Dermis microvascular lymphatic vessel endothelial cell (primary cell): ENCODE data around the gene TRDMT1. TPM values are rescaled to one million over a fixed set of nuclear protein-coding genes. Genes with fewer than 3 reads are reported as not detected.

Source experiments
- DNase-seq, 2 donors: peaks; one replicate each; pipeline versions ENCODE4 v3.0.0 to v3.0.0-alpha.2; 2010; ENCODE audit warnings: low read depth in 2 of 2
- total RNA-seq: library from RNA; depleted of rRNA; stranded (reverse); fragments of >200 nt; gene quantifications from 2 replicates; pipeline ENCODE4 v1.2.1, GENCODE V29; 2014

Gene TRDMT1
- total RNA-seq, 1 donor from 2014 or later: 5.0 TPM

GRCh38 chr10:17231788-17232187 is 30.3 kb upstream of the TRDMT1 start:
- DNase-seq: no peak

GRCh38 chr10:17229967-17230682 is 28.7 kb upstream of the TRDMT1 start:
- DNase-seq: peak in 1 of 2 donors; percentile 60

GRCh38 chr10:17229717-17229966 is 28.2 kb upstream of the TRDMT1 start:
- DNase-seq: no peak

DNA sequence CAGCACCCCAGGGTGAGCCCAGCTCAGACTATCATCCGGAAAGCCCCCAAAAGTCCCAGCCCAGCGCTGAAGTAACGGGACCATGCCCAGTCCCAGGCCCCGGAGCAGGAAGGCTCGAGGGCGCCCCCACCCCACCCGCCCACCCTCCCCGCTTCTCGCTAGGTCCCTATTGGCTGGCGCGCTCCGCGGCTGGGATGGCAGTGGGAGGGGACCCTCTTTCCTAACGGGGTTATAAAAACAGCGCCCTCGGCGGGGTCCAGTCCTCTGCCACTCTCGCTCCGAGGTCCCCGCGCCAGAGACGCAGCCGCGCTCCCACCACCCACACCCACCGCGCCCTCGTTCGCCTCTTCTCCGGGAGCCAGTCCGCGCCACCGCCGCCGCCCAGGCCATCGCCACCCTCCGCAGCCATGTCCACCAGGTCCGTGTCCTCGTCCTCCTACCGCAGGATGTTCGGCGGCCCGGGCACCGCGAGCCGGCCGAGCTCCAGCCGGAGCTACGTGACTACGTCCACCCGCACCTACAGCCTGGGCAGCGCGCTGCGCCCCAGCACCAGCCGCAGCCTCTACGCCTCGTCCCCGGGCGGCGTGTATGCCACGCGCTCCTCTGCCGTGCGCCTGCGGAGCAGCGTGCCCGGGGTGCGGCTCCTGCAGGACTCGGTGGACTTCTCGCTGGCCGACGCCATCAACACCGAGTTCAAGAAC is 27.7 kb upstream of the TRDMT1 start:
- DNase-seq: peak; percentile 87 to 95

GRCh38 chr10:17228091-17229015 is 26.9 kb upstream of the TRDMT1 start, which contains the start of gene VIM:
Gene VIM, plus strand, starts transcription at chr10:17228241. Its CDS starts 1,182 bp downstream, at chr10:17229423.
- DNase-seq: peak; percentile 80 to 97

- peak in 1 of 2 donors; percentile 55 for DNase-seq
Measured at GRCh38 chr10:17227367-17228090, 26.1 kb upstream of the TRDMT1 start.

GRCh38 chr10:17226891-17227303 is 25.4 kb upstream of the TRDMT1 start:
- DNase-seq: no peak

DNA sequence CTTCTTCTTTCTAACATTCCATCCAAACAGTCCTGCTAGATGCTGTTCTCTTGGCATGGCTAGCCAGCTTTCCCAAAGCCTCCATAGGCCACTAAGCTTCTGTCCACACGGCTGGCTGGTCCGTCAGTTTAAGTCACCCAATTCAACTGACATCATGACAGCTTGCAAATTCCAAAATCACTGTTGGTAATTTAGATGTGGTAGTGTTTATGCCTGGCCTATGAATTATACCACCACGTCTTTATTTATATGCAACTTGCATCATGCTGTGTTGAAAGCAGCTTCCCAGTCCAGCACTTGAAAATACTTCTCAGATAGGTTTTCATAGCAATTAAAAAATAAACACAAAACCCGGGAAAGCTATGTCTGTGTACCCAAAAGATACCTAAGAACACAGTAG is 24.3 kb upstream of the TRDMT1 start:
- DNase-seq: no peak

DNA sequence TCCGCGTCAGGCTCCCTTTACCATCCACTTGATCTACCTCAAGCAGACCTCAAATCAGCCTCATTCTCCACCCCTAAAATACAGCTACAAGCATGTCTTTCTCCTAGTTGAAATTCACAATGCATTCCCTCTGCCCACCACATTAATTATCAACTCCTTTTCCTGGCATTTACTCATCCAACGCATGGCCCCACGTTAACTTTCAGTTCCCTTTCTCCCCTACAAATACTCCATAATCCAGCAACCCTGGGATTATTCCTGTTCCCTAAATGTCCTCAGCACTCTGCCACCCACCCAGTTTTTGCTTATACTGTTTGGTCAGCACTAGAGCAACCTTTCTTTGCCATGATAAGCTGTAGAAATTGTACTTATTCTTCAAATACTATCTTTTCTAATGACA is 20.9 kb upstream of the TRDMT1 start:
- no peak for DNase-seq

GRCh38 chr10:17220652-17221100 is 19.2 kb upstream of the TRDMT1 start:
- DNase-seq: no peak

- no peak for DNase-seq
Measured at GRCh38 chr10:17219024-17219423, 17.6 kb upstream of the TRDMT1 start.

GRCh38 chr10:17217631-17218232 is 16.3 kb upstream of the TRDMT1 start:
- no peak for DNase-seq

DNA sequence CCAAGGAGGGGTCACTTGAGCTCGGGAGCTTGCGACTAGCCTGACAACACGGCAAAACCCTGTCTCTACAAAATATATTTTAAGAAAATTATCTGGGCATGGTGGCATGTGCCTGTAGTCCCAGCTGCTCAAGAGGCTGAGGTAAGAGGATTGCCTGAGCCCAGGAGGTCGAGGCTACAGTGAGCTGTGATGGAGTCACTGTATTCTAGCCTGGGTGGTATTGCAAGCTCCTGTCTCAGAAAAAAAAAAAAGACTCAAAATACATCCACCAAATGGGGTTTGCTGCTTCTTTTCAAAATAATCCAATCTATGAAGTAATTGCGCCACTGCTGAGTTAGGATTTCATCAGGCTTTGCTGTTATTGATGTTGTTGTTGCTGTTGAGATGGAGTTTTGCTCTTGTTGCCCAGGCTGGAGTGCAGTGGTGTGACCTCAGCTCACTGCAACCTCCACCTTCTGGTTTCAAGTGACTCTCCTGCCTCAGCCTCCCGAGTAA is 15.5 kb upstream of the TRDMT1 start:
- no peak for DNase-seq

DNA sequence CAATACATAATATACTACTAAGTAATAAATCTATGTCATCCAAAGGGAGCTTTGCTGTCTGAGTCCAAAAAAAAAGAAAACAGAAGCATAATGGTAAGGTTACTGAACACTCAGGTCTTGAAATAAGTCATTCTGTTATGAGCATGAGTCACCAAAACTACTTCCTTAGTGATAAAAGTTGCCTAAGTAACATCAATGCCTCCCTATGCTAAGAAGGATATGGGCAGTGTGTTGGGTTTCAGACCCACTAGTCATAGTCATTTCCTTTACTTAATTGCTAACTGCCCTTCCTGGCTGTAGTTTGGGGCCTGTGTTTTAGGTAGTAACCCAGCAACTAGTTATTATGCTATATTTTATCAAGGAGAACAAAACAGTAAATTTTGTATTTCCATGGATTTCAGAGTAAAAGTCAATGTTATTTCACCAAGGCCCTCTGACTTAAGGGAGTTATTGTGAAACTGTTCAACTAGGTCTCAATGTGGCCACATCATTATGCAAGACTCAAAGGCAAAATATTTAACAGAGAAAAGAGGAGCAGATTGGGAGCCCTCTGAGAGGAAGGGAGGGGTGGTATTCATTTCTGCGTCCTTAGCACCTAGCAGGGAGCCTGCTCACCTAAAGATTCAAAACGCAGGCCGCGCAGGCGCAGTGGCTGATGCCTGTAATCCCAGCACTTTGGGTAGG is 14.9 kb upstream of the TRDMT1 start:
- peak; percentile 95 to 99 for DNase-seq

DNA sequence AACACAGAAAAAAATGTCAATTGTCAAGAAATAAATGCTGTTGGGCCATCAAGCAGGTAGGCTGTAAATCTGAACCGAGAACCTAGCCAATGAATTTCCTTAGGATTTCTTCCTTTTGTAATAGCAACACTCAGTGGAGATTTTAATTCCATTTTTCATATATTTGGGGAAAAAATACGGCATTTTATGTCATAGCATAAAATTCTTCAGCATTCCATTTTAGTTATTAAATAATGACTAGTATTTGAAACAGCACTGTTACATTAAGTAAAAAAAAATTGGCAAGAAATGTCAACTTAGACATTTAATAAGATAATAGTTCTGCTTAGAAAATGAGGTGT is 14.3 kb upstream of the TRDMT1 start:
- no peak for DNase-seq

DNA sequence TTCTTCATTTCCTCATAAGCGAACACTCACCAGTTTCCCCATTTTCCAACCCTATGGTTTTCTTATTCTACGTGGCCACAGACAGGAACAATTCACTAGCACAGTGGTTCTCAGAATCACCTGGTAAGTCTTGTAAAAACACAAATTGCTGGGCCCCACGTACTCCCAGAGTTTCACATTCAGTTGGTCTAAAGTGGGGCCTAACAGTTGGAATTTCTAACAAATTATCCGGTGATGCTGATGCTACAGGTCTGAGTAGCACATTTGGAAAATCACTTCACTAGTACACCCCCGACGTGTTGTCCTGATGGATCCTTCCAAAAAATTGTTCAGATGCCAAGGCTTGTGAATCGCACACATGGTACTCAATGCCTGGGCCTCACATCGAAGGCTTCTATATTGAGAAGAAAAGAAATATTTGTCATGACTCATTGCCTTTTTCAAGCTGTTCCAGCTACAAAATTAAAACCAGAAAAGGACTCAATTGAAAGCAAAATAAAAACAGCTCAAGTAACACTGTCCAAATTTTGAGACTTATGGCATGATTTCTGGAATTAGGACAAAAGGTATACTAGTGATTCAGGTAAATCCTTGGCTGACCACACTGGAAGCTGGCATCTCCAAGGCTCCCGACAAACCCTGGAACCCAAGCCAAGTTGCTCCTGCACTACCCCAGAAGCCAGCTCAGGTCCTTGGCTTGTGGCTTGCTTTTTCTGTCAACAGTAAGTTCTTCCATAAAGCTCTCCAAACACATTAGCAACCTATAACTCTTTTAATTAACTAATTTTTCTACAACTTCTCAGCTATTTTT is 13.7 kb upstream of the TRDMT1 start:
- DNase-seq: peak in 1 of 2 donors; percentile 60

DNA sequence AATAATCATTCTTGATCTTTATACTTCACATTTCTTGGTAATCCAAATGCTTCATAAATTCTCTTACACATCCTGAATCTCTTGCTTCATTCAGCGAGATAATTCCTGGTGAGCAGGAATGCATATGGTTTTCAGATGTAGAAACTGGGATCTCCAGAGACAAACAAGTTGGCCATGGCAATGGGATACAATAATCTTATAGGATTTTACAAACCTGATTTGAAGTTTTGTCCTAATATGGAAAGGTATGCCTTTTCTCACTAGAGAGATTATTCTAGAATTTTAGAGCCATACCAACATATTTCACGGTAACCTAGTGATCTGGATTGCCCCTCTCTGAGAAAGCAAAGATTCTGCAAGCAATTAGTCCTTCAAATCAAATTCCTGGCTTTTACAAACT is 13.1 kb upstream of the TRDMT1 start:
- no peak for DNase-seq

- peak in 1 of 2 donors; percentile 61 for DNase-seq
Measured at GRCh38 chr10:17213646-17214349, 12.3 kb upstream of the TRDMT1 start.

GRCh38 chr10:17212802-17213221 is 11.3 kb upstream of the TRDMT1 start:
- DNase-seq: no peak
